IPS-18a (cell line): ENCODE measurements around the gene OVCA2.

Experiments used
- H3K27ac ChIP-seq: one replicate; pipeline ENCODE4 v1.5.1; 2013; ENCODE audit warnings: low read length
- H3K27me3 ChIP-seq: one replicate; pipeline ENCODE4 v1.6.1; 2013; ENCODE audit warnings: mild to moderate bottlenecking, low read length; ENCODE audit not compliant: control insufficient read depth, insufficient read depth
- H3K36me3 ChIP-seq: one replicate; pipeline ENCODE4 v1.6.1; 2013; ENCODE audit warnings: low read depth, low read length; ENCODE audit not compliant: control insufficient read depth
- H3K4me1 ChIP-seq: one replicate; pipeline ENCODE4 v1.6.1; 2013; ENCODE audit warnings: low read depth, low read length; ENCODE audit not compliant: control insufficient read depth
- H3K4me3 ChIP-seq: one replicate; pipeline ENCODE4 v1.5.1; 2013; ENCODE audit warnings: low read length
- H3K9ac ChIP-seq: one replicate; pipeline ENCODE4 v1.6.1; 2013; ENCODE audit warnings: mild to moderate bottlenecking, low read length, moderate library complexity
- H3K9me3 ChIP-seq: one replicate; pipeline ENCODE4 v1.6.1; 2013; ENCODE audit warnings: low read depth, low read length; ENCODE audit not compliant: control insufficient read depth

The OVCA2 gene

GRCh38 chr17:2041561-2042389, at the start of gene OVCA2:
TSS of gene OVCA2 (plus strand) at chr17:2042022. CDS start at chr17:2042048, 26 bp downstream.
- no peaks in the 10 kb centered on the region for H3K9me3 ChIP-seq
- peak within 1 kb of the TSS; percentile 51 for H3K27ac ChIP-seq
- peaks cover 5% of the 10 kb centered on the region for H3K4me1 ChIP-seq
- no peaks in the 10 kb centered on the region for H3K36me3 ChIP-seq
- peak within 1 kb of the TSS; percentile 81 for H3K9ac ChIP-seq
- H3K27me3 ChIP-seq = peaks cover 11% of the 10 kb centered on the region
- peak within 1 kb of the TSS; percentile 78 for H3K4me3 ChIP-seq

- Histone ChIP-seq H3K4me3 (no peak overlapping the region), H3K9me3 (no peaks in the 10 kb centered on the region), H3K9ac (no peak overlapping the region), H3K36me3 (no peaks in the 10 kb centered on the region), H3K27me3 (peaks cover 25% of the 10 kb centered on the region), H3K4me1 (peaks cover 3% of the 10 kb centered on the region), H3K27ac (no peak overlapping the region)
These were observed 49.3 kb upstream of the OVCA2 start for GRCh38 chr17:1992541-1992940.

DNA sequence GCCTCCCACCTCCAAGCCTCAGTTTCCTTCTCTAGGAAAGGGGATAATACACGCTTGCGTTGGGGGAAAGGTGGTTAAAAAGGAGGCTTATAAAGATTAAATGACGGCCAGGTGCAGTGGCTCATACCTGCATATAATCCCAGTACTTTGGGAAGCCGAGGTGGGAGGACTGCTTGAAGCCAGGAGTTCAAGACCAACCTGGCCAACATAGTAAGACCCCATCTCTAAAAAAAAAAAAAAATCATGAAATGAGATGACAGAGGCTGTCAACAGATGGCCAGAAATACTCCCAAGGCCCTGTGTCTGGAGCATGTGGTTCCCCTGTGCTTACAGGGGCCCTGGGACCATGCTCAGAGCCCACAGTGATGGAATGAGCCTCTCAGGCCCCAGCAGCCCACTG, 47.1 kb upstream of the OVCA2 start:
- Histone ChIP-seq H3K36me3 (no peaks in the 10 kb centered on the region), H3K4me1 (peaks cover 3% of the 10 kb centered on the region), H3K4me3 (no peak overlapping the region), H3K9me3 (no peaks in the 10 kb centered on the region), H3K27me3 (peaks cover 44% of the 10 kb centered on the region), H3K27ac (no peak overlapping the region), H3K9ac (no peak overlapping the region)

- Histone ChIP-seq H3K9ac (no peak overlapping the region), H3K27ac (no peak overlapping the region), H3K4me1 (peaks cover 3% of the 10 kb centered on the region), H3K36me3 (no peaks in the 10 kb centered on the region), H3K27me3 (peaks cover 44% of the 10 kb centered on the region), H3K4me3 (no peak overlapping the region), H3K9me3 (no peaks in the 10 kb centered on the region)
These were observed 46.4 kb upstream of the OVCA2 start for GRCh38 chr17:1995321-1995892.

GRCh38 chr17:1995907-1996799, 45.7 kb upstream of the OVCA2 start:
- H3K4me3 ChIP-seq = no peak overlapping the region
- no peaks in the 10 kb centered on the region for H3K36me3 ChIP-seq
- H3K27ac ChIP-seq = no peak overlapping the region
- peaks cover 39% of the 10 kb centered on the region for H3K27me3 ChIP-seq
- H3K4me1 ChIP-seq = peaks cover 3% of the 10 kb centered on the region
- no peak overlapping the region for H3K9ac ChIP-seq
- H3K9me3 ChIP-seq = no peaks in the 10 kb centered on the region

GRCh38 chr17:1996800-1997288, 45.0 kb upstream of the OVCA2 start:
- Histone ChIP-seq H3K9me3 (no peaks in the 10 kb centered on the region), H3K9ac (no peak overlapping the region), H3K4me1 (peaks cover 3% of the 10 kb centered on the region), H3K4me3 (no peak overlapping the region), H3K27me3 (peaks cover 39% of the 10 kb centered on the region), H3K36me3 (no peaks in the 10 kb centered on the region), H3K27ac (no peak overlapping the region)

DNA sequence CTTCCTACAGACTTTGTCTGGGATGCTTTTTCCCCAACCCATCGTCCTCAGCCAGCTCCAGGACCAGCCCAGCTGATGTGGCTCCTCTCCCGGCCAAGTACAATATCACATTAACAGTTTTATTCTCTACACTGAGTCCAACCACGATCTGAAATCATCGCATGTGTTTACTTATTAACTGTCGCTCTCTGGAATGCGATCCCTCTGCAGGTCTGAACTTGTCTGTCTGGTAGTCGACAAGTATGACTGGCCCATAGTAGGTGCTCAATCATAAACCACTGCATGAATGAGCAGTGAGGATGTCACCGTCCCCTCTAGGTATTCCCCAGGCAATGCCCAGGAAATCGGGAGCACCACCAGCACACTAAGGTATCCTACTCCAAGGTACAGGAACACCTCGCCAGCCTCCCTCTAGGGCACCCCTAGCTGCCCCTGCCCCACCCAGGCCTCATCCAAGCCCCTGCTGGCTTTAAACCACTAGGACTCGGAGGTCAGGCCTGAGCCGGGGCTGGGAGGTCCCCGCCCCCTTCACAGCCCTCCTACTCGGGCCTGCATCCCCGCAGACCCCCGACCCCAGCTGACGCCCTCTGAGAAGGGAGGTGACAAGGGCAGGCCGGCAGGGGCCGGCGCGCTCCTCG, 44.4 kb upstream of the OVCA2 start:
- Histone ChIP-seq H3K27ac (no peak overlapping the region), H3K4me1 (peaks cover 3% of the 10 kb centered on the region), H3K9ac (no peak overlapping the region), H3K27me3 (peaks cover 39% of the 10 kb centered on the region), H3K4me3 (no peak overlapping the region), H3K36me3 (no peaks in the 10 kb centered on the region), H3K9me3 (no peaks in the 10 kb centered on the region)

- H3K36me3 ChIP-seq = no peaks in the 10 kb centered on the region
- no peak overlapping the region for H3K27ac ChIP-seq
- H3K4me1 ChIP-seq = peaks cover 3% of the 10 kb centered on the region
- no peaks in the 10 kb centered on the region for H3K9me3 ChIP-seq
- H3K27me3 ChIP-seq = peaks cover 39% of the 10 kb centered on the region
- peak overlapping the region; percentile 42 for H3K4me3 ChIP-seq
- no peak overlapping the region for H3K9ac ChIP-seq
These were observed 43.7 kb upstream of the OVCA2 start for GRCh38 chr17:1997927-1998742.

DNA sequence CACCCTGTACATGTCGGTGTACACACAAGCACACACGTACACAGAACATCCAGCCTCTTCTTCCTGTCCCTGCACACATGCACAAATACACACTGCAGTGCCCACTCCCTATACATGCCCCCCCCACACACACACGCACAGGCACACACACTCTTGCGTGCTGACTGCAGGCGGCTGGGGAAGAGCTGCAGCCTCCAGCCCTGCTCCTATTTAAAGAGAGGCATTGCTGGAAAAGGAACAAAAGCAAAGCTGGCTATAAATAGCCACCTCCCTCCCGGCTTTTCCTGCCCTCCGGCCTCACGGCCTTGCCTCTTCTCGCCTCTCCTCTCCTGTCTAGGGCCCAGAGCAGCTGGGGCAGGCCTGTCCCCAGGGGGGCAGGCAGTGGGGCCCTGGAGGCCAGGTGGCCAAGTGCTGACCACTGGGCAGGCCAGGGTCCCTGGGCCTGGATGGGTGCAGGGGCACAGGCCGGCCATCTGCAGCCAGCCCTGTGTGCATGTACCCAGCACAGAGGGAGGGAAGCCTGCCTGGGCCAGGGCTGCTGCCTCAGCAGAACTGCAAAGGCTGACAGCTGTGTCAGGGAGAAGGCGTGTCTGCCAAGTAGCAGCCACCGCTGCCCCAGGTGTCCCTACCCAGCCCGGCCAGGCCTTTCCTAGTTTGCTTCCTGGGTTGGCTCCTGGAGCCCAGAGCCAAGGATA, 42.1 kb upstream of the OVCA2 start:
- H3K4me1 ChIP-seq = peaks cover 3% of the 10 kb centered on the region
- no peak overlapping the region for H3K9ac ChIP-seq

DNA sequence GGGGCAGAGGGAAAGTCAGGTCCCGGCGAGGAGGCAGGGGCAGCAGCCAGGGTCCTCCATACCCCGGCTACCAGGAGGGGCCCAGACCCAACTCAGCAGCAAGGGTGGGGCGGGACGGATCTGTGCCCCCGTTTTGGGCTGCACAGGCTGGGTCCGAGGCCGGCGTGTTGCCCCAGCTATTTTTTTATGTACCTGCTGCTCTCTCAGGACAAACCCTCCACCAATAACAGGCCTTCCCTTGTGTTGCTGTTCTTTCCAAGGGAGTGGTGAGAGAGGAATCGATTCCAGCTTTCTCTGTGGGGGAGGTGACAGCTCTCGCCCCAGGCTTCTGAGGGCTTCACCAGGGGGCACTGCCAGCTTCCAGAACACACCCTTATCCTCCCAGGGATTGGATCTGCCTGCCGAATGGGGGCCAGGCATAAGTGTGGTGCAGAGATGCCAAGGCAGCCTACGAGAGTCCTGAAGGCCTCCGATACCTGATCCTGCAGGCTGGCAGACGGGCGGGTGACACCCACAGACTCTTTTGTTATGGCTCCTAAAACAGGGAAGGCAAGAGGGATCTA, 39.0 kb upstream of the OVCA2 start:
- Histone ChIP-seq H3K27me3 (peaks cover 16% of the 10 kb centered on the region), H3K9ac (no peak overlapping the region), H3K4me1 (no peaks in the 10 kb centered on the region), H3K36me3 (no peaks in the 10 kb centered on the region), H3K27ac (no peak overlapping the region), H3K9me3 (no peaks in the 10 kb centered on the region), H3K4me3 (no peak overlapping the region)

More for the DNA sequence above, 42.1 kb upstream of the OVCA2 start:
- H3K4me3 ChIP-seq = no peak overlapping the region
- H3K27ac ChIP-seq = no peak overlapping the region
- no peaks in the 10 kb centered on the region for H3K36me3 ChIP-seq
- no peaks in the 10 kb centered on the region for H3K9me3 ChIP-seq
- peaks cover 39% of the 10 kb centered on the region for H3K27me3 ChIP-seq
